ENCODE measurements around the gene RAD51C.

The RAD51C gene

DNA sequence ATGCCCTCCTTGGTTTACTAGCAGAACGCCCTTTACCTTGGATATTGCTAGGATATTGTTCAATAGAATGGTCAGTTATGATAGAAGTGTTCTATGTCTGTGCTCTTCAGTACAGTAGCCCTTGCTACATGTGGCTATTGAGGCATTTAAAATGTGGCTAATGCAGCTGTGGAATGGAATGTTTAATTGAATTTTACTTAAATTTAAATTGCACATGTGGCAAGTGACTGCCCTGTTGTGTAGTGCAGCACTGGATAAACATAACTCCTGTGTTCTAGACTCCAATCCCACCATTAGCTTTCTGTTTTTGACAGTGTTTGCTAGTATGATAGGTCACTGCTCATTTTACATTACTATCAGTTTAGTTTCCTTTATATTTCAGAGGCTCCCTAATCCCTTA lies 29.9 kb downstream of the RAD51C start:
- no peak overlapping the region for H3K4me3 ChIP-seq (ENCODE audit: low read depth, low read length)
- TF ChIP-seq, protein P1, sequence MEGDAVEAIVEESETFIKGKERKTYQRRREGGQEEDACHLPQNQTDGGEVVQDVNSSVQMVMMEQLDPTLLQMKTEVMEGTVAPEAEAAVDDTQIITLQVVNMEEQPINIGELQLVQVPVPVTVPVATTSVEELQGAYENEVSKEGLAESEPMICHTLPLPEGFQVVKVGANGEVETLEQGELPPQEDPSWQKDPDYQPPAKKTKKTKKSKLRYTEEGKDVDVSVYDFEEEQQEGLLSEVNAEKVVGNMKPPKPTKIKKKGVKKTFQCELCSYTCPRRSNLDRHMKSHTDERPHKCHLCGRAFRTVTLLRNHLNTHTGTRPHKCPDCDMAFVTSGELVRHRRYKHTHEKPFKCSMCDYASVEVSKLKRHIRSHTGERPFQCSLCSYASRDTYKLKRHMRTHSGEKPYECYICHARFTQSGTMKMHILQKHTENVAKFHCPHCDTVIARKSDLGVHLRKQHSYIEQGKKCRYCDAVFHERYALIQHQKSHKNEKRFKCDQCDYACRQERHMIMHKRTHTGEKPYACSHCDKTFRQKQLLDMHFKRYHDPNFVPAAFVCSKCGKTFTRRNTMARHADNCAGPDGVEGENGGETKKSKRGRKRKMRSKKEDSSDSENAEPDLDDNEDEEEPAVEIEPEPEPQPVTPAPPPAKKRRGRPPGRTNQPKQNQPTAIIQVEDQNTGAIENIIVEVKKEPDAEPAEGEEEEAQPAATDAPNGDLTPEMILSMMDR (IDR thresholded peaks at IDR 0.05; ENCODE audit: borderline replicate concordance, insufficient read depth, low read depth, low read length): no peak

DNA sequence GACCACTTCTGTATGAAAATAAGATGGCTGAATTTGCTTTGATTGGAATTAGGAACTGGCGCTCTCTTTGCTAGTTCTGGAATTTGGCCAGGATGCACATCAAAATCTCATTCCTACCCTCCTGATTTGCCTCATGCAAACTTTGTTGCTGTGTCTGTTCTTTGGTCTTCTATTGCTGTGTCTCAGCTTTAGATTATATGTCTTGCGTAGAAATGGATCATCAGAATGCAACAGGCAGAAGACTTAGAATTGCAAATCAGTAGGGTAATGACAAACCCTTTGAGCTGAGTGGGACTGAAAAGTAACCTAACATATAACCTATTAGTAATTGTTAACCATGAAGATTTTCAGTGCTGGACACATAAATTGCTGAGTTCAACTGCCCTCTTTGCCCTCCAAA lies 30.3 kb downstream of the RAD51C start:
- TF ChIP-seq, protein P1 (IDR thresholded peaks at IDR 0.05; ENCODE audit: borderline replicate concordance, insufficient read depth, low read depth, low read length): no peak
- H3K4me3 ChIP-seq (ENCODE audit: low read depth, low read length): no peak overlapping the region

DNA sequence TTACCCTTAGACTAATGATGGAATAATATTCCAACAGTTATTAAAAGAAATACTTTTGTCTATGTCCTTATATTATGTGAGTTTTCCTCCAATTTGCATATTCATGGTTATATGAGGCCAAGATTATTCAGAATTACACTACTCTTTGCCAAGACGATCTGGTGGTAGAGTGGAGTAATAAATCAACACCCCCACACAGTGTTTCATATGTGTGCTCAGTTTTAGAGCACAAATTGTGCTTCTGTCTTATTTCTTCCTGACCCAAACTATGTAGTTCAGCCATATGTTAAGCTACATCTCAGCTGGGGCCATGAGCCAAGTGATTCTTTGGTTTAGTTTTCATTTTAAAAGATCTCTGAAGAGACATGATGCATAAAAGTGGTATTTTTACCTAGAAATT lies 36.4 kb downstream of the RAD51C start:
- TF ChIP-seq, protein P1 (IDR thresholded peaks at IDR 0.05; ENCODE audit: borderline replicate concordance, insufficient read depth, low read depth, low read length): no peak
- H3K4me3 ChIP-seq (ENCODE audit: low read depth, low read length): no peak overlapping the region

DNA sequence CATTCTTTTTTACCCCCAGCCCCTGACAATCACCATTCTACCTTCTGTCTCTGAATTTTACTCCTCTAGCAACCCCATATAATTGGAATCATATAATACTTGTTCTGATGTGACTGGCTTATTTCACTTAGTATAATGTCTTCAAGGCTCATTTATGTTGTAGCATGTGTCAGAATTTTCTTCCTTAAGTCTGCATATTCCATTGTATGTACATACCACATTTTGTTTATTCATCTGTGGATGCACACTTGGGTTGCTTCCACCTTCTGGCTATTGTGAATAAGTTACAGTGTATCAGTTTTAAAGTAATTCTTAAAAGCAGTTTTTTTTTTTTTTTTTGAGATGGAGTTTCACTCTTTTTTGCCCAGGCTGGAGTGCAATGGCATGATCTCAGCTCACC lies 38.5 kb downstream of the RAD51C start:
- TF ChIP-seq, protein P1 (IDR thresholded peaks at IDR 0.05; ENCODE audit: borderline replicate concordance, insufficient read depth, low read depth, low read length): no peak

DNA sequence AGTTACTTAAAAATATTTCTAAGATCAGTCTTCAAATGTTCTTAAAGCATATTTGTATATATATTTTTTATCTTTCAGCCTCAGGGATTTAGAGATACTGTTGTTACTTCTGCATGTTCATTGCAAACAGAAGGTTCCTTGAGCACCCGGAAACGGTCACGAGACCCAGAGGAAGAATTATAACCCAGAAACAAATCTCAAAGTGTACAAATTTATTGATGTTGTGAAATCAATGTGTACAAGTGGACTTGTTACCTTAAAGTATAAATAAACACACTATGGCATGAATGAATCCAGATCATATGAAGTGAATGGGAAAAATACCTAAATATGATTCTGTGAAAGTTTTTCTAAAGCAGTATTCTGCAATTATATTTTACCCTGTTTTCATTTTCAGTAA lies 41.6 kb downstream of the RAD51C start:
- TF ChIP-seq, protein P1 (IDR thresholded peaks at IDR 0.05; ENCODE audit: borderline replicate concordance, insufficient read depth, low read depth, low read length): no peak
- no peak overlapping the region for H3K4me3 ChIP-seq (ENCODE audit: low read depth, low read length)

More for the DNA sequence above, 38.5 kb downstream of the RAD51C start:
- no peak overlapping the region for H3K4me3 ChIP-seq (ENCODE audit: low read depth, low read length)

DNA sequence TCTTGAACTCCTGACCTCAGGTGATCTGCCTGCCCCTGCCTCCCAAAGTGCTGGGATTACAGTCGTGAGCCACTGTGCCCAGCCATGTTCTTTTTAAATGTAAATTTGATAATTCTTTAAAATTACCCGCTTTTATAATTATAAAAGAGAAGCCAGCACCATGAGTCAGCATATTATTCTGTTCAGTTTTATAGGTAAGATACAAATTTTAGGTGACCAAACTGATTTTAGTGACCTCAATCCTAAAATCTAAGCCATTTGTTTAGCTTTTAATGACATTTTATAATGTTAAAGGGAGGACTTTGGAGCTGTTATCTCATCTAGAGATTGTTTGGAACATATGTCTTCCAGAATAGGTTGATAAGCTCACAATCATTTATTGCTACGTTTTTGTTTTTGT lies 42.4 kb downstream of the RAD51C start:
- H3K4me3 ChIP-seq (ENCODE audit: low read depth, low read length): no peak overlapping the region
- TF ChIP-seq, protein P1 (IDR thresholded peaks at IDR 0.05; ENCODE audit: borderline replicate concordance, insufficient read depth, low read depth, low read length): no peak

DNA sequence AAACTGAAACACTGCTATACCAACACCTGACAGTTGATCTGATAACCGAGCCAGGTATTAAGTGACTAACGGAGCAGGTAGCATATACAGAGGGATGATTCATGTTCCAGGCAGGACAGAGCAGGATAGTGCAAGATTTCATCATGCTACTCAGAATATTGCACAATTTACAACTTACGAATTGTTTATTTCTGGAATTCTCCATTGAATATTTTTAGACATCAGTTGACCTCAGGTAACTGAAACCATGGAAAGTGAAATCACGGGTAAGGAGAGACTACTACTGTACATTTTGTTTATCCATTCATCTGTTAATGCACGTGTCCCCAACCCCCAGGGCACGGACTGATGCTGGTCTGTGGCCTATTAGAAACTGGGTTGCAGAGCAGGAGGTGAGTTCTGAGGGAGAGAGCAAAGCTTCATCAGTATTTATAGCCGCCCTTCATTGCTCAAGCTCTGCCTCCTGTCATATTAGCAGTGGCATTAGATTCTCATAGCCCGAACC lies 48.8 kb downstream of the RAD51C start:
- TF ChIP-seq, protein P1 (IDR thresholded peaks at IDR 0.05; ENCODE audit: borderline replicate concordance, insufficient read depth, low read depth, low read length): no peak
- H3K4me3 ChIP-seq (ENCODE audit: low read depth, low read length): no peak overlapping the region

Measured in GM12875 (cell line).